Adipose tissue (tissue), 3 donors: ENCODE measurements around the gene ZBTB12. TPM values are rescaled to one million over a fixed set of nuclear protein-coding genes. Genes with fewer than 3 reads are reported as not detected.
"Not testable (repeated sequence)": the region's sequence is repeated elsewhere in the genome, so short reads cannot be mapped to it uniquely, and the experiment has no call there.

Experiments
- H3K27ac ChIP-seq: one replicate; pipeline ENCODE4 v1.5.1; 2013; ENCODE audit warnings: low read depth, low read length
- WGBS, 3 donors: extraction: QIAGEN DNeasy Blood & Tissue Kit; methylation state at CpG; one replicate each; pipeline ENCODE4 v1.1.7; 2013; 5-methylcytosine and 5-hydroxymethylcytosine counted together
- polyA plus RNA-seq, 3 donors: library from polyadenylated mRNA; stranded (reverse); fragments of 200-250 nt; gene quantifications; one replicate each; pipeline ENCODE4 v1.2.3, GENCODE V29; 2013
- donor health status: healthy with polysubstance abuse.
- donor health status: Bipolar disorder and iron deficiency.
- donor health status: healthy.

Gene ZBTB12
- polyA plus RNA-seq, 3 donors, result 1.7 to 5.2 (median 2.2) TPM

GRCh38 chr6:31927863-31928671, 26.2 kb upstream of the ZBTB12 start:
- 71 to 78% (median 72%) methylated on average over 11 of the region's 11 CpGs for WGBS, 3 donors
- H3K27ac ChIP-seq, result no peak overlapping the region

GRCh38 chr6:31927242-31927862, 25.5 kb upstream of the ZBTB12 start, which contains the start of gene C2:
Gene C2, plus strand, starts transcription at chr6:31927717. Its CDS starts 36 bp downstream, at chr6:31927753.
- no peak within 1 kb of the TSS for H3K27ac ChIP-seq
- 58 to 60% (median 60%) methylated on average over 11 of the region's 11 CpGs for WGBS, 3 donors

GRCh38 chr6:31922942-31923341, 21.1 kb upstream of the ZBTB12 start:
- WGBS, 3 donors, result 11 to 16% (median 14%) methylated on average over 5 of the region's 5 CpGs
- no peak overlapping the region for H3K27ac ChIP-seq

GRCh38 chr6:31920811-31921210, 18.9 kb upstream of the ZBTB12 start:
- 43 to 79% (median 60%) methylated on average over 2 of the region's 2 CpGs for WGBS, 3 donors
- no peak overlapping the region for H3K27ac ChIP-seq

- WGBS, 3 donors, result 77 to 83% (median 78%) methylated on average over 6 of the region's 6 CpGs
- no peak overlapping the region for H3K27ac ChIP-seq
These were observed 17.9 kb upstream of the ZBTB12 start for GRCh38 chr6:31919624-31920303.

GRCh38 chr6:31918069-31918720, 16.3 kb upstream of the ZBTB12 start:
- no peak overlapping the region for H3K27ac ChIP-seq
- WGBS, 3 donors, result 65 to 85% (median 83%) methylated on average over 8 of the region's 8 CpGs

- WGBS, 3 donors, result 79 to 89% (median 88%) methylated on average over 6 of the region's 6 CpGs
- H3K27ac ChIP-seq, result no peak overlapping the region
These were observed 13.9 kb upstream of the ZBTB12 start for GRCh38 chr6:31915756-31916155.

- H3K27ac ChIP-seq, result no peak overlapping the region
These were observed 13.5 kb upstream of the ZBTB12 start for GRCh38 chr6:31915351-31915750.

- no peak overlapping the region for H3K27ac ChIP-seq
- WGBS, 3 donors, result 66 to 78% (median 68%) methylated on average over 11 of the region's 11 CpGs
These were observed 10.1 kb upstream of the ZBTB12 start for GRCh38 chr6:31911826-31912585.

GRCh38 chr6:31909298-31909697, 7.4 kb upstream of the ZBTB12 start:
- WGBS, 3 donors, result 69 to 85% (median 80%) methylated on average over 7 of the region's 7 CpGs
- not testable (repeated sequence) for H3K27ac ChIP-seq

GRCh38 chr6:31908791-31909190, 6.9 kb upstream of the ZBTB12 start:
- WGBS, 3 donors, result 33 to 69% (median 53%) methylated on average over 4 of the region's 4 CpGs
- no peak overlapping the region for H3K27ac ChIP-seq

GRCh38 chr6:31908255-31908654, 6.4 kb upstream of the ZBTB12 start:
- WGBS, 3 donors, result 72 to 90% (median 90%) methylated on average over 5 of the region's 5 CpGs
- H3K27ac ChIP-seq, result not testable (repeated sequence)

- 32 to 43% (median 39%) methylated on average over 7 of the region's 7 CpGs for WGBS, 3 donors
- no peak overlapping the region for H3K27ac ChIP-seq
These were observed 5.4 kb upstream of the ZBTB12 start for GRCh38 chr6:31907158-31907813.

GRCh38 chr6:31906727-31907126, 4.8 kb upstream of the ZBTB12 start:
- 74 to 80% (median 76%) methylated on average over 8 of the region's 8 CpGs for WGBS, 3 donors
- not testable (repeated sequence) for H3K27ac ChIP-seq

GRCh38 chr6:31906122-31906521, 4.2 kb upstream of the ZBTB12 start:
- WGBS, 3 donors, result 36 to 51% (median 40%) methylated on average over 4 of the region's 4 CpGs
- no peak overlapping the region for H3K27ac ChIP-seq

GRCh38 chr6:31905041-31905440, 3.2 kb upstream of the ZBTB12 start:
- WGBS, 3 donors, result 95 to 96% (median 96%) methylated on average over 1 of the region's 1 CpG
- H3K27ac ChIP-seq, result no peak overlapping the region

GRCh38 chr6:31903957-31904356, 2.1 kb upstream of the ZBTB12 start:
- H3K27ac ChIP-seq, result no peak overlapping the region
- 56 to 73% (median 63%) methylated on average over 3 of the region's 3 CpGs for WGBS, 3 donors
